ENCODE results near the gene COTL1.
"Not testable (repeated sequence)": the region's sequence is repeated elsewhere in the genome, so short reads cannot be mapped to it uniquely, and the experiment has no call there.

- TF ChIP-seq ARID4B (CRISPR knock-in tag; IDR thresholded peaks at IDR 0.05; ENCODE audit: borderline replicate concordance); CTCF (IDR thresholded peaks at IDR 0.05); USF2 (CRISPR knock-in tag; IDR thresholded peaks at IDR 0.05); TEAD4 (CRISPR knock-in tag; IDR thresholded peaks at IDR 0.05); ZNF121 (CRISPR knock-in tag; IDR thresholded peaks at IDR 0.05); ATF3 (CRISPR knock-in tag; conservative IDR thresholded peaks at IDR 0.05); MAX (CRISPR knock-in tag; IDR thresholded peaks at IDR 0.05); CREB1 (CRISPR knock-in tag; IDR thresholded peaks at IDR 0.05); ZSCAN18 (CRISPR knock-in tag; IDR thresholded peaks at IDR 0.05); ZBTB21 (CRISPR knock-in tag; IDR thresholded peaks at IDR 0.05; ENCODE audit: borderline replicate concordance): not testable (repeated sequence)
These were observed 92.8 kb downstream of the COTL1 start for GRCh38 chr16:84524941-84525581.

All from WTC11 (cell line).